Measurements from ENCODE around the gene SRF. TPM values are rescaled to one million over a fixed set of nuclear protein-coding genes. Genes with fewer than 3 reads are reported as not detected.
"Not testable (repeated sequence)": the region's sequence is repeated elsewhere in the genome, so short reads cannot be mapped to it uniquely, and the experiment has no call there.

The SRF gene
- total RNA-seq, 2 donors from 2014 or later = 12.7 to 30.7 TPM

GRCh38 chr6:43129434-43130194 lies 41.5 kb upstream of the SRF start:
- Histone ChIP-seq H3K36me3 (replicated peaks in 1 of 2; ENCODE audit: insufficient read depth in 1 of 2, low read depth in 2 of 2) (no peaks in the 10 kb centered on the region), H3K4me3 (no peak overlapping the region), H3K4me1 (no peaks in the 10 kb centered on the region), H3K9me3 (no peaks in the 10 kb centered on the region), H3K27ac (no peak overlapping the region), H3K27me3 (no peaks in the 10 kb centered on the region)
- peak in 4 of 7 experiments; percentile 33 to 48 (median 41) for TF ChIP-seq CTCF (IDR thresholded peaks at IDR 0.05)
- no peak for TF ChIP-seq POLR2A (IDR thresholded peaks at IDR 0.05)
- ATAC-seq (no peak), DNase-seq (no peak)
- WGBS, 2 donors = 52 to 53% methylated on average over 13 to 15 of the region's 15 CpGs
- intact Hi-C loops (cut with DNase I) = no loop called here

DNA sequence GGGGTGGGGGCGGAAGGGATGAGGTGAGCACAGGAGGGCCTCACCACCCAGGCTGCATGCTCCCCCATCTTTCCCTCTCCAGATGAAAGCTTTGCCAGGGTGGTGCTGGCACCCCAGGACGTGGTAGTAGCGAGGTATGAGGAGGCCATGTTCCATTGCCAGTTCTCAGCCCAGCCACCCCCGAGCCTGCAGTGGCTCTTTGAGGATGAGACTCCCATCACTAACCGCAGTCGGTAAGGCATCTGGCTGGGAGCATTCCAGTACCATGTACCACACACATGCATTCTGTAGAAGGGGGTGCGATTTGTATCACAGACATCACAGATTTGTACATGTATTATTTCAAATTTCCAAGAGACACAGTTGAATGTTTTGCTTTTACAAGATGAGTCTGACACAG lies 40.6 kb upstream of the SRF start:
- H3K4me3 ChIP-seq = no peak overlapping the region
- no peak for TF ChIP-seq CTCF (IDR thresholded peaks at IDR 0.05)
- no peak for TF ChIP-seq POLR2A (IDR thresholded peaks at IDR 0.05)
- no peak for ATAC-seq
- no peaks in the 10 kb centered on the region for H3K27me3 ChIP-seq
- H3K9me3 ChIP-seq = no peaks in the 10 kb centered on the region
- H3K4me1 ChIP-seq = no peaks in the 10 kb centered on the region
- H3K36me3 ChIP-seq (replicated peaks in 1 of 2; ENCODE audit: insufficient read depth in 1 of 2, low read depth in 2 of 2) = no peaks in the 10 kb centered on the region
- DNase-seq = no peak
- 85 to 95% methylated on average over 7 of the region's 7 CpGs for WGBS, 2 donors
- H3K27ac ChIP-seq = no peak overlapping the region
- intact Hi-C loops (cut with DNase I) = no loop called here

DNA sequence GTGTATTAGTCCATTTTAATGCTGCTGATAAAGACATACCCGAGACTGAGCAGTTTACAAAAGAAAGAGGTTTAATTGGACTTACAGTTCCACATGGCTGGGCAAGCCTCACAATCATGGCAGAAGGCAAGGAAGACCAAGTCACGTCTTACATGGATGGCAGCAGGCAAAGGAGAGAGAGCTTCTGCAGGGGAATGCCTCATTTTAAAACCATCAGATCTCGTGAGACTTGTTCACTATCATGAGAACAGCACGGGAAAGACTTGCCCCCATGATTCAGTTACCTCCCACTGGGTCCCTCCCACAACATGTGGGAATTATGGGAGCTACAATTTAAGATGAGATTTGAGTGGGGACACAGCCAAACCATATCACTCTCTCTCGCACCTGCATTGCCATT lies 39.7 kb upstream of the SRF start:
- H3K4me1 ChIP-seq; H3K4me3 ChIP-seq; H3K27me3 ChIP-seq; H3K27ac ChIP-seq; intact Hi-C loops (cut with DNase I); H3K36me3 ChIP-seq (replicated peaks in 1 of 2; ENCODE audit: insufficient read depth in 1 of 2, low read depth in 2 of 2); DNase-seq; ATAC-seq; H3K9me3 ChIP-seq: not testable (repeated sequence)
- 70 to 73% methylated on average over 5 of the region's 5 CpGs for WGBS, 2 donors

DNA sequence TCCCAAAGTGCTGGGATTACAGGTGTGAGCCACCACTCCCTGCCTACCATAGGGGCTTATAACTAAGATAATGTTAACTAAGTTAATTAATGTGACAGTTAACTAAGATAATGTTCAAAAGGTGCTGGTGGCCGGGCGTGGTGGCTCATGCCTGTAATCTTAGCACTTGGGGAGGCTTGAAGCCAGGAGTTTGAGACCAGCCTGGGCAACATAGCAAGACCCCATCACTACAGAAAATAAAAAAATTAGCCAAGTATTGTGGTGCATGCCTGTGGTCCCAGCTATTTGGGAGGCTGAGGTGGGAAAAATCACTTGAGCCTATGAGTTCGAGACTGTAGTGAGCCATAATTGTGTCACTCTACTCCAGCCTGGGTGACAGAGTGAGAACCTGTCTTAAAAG lies 32.8 kb upstream of the SRF start:
- no peaks in the 10 kb centered on the region for H3K36me3 ChIP-seq (replicated peaks in 1 of 2; ENCODE audit: insufficient read depth in 1 of 2, low read depth in 2 of 2)
- WGBS, 2 donors = 88% methylated on average over 3 of the region's 3 CpGs

DNA sequence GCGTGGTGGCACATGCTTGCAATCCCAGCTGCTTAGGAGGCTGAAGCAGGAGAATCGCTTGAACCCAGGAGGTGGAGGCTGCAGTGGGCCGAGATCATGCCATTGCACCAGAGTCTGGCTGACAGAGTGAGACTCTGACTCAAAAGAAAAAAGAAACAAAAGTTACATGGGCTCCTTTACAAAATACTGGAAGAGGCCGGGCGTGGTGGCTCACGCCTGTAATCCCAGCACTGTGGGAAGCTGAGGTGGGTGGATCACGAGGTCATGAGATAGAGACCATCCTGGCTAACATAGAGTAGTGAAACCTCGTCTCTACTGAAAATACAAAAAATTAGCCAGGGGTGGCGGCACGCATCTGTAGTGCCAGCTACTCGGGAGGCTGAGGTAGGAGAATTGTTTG lies 31.1 kb upstream of the SRF start:
- intact Hi-C loops (cut with DNase I) = loop anchor here (5.0 kb wide), 2 partner anchors 68 to 233 kb away; no protein-coding TSS in a partner anchor
- H3K27ac ChIP-seq; H3K9me3 ChIP-seq; H3K27me3 ChIP-seq; DNase-seq; ATAC-seq; H3K4me3 ChIP-seq; H3K4me1 ChIP-seq; H3K36me3 ChIP-seq (replicated peaks in 1 of 2; ENCODE audit: insufficient read depth in 1 of 2, low read depth in 2 of 2): not testable (repeated sequence)
- 88 to 91% methylated on average over 11 of the region's 11 CpGs for WGBS, 2 donors

More for the DNA sequence above, 32.8 kb upstream of the SRF start:
- ATAC-seq (no peak), DNase-seq (no peak)
- Histone ChIP-seq H3K4me3 (no peak overlapping the region), H3K4me1 (peaks cover 2% of the 10 kb centered on the region), H3K27ac (no peak overlapping the region), H3K9me3 (no peaks in the 10 kb centered on the region), H3K27me3 (no peaks in the 10 kb centered on the region)
- no peak for TF ChIP-seq POLR2A (IDR thresholded peaks at IDR 0.05)
- no peak for TF ChIP-seq CTCF (IDR thresholded peaks at IDR 0.05)
- intact Hi-C loops (cut with DNase I) = no loop called here

GRCh38 chr6:43141644-43142043 lies 29.4 kb upstream of the SRF start:
- TF ChIP-seq POLR2A (IDR thresholded peaks at IDR 0.05) (no peak), CTCF (IDR thresholded peaks at IDR 0.05) (no peak)
- ATAC-seq = no peak
- no peaks in the 10 kb centered on the region for H3K9me3 ChIP-seq
- no peak overlapping the region for H3K27ac ChIP-seq
- H3K36me3 ChIP-seq (replicated peaks in 1 of 2; ENCODE audit: insufficient read depth in 1 of 2, low read depth in 2 of 2) = no peaks in the 10 kb centered on the region
- H3K27me3 ChIP-seq = no peaks in the 10 kb centered on the region
- 84 to 88% methylated on average over 8 to 16 of the region's 16 CpGs for WGBS, 2 donors
- H3K4me3 ChIP-seq = no peak overlapping the region
- DNase-seq = no peak
- intact Hi-C loops (cut with DNase I) = loop anchor here (5.0 kb wide), 2 partner anchors 69 to 234 kb away; no protein-coding TSS in a partner anchor
- peaks cover 8% of the 10 kb centered on the region for H3K4me1 ChIP-seq

Data from body of pancreas (tissue), 4 donors.